AG08395 (cell line): ENCODE measurements around the gene CALCA.
"Not testable (repeated sequence)": the region's sequence is repeated elsewhere in the genome, so short reads cannot be mapped to it uniquely, and the experiment has no call there.

ENCODE experiments used
- DNase-seq: peaks from one replicate; pipeline ENCODE4 v3.0.0; 2012; ENCODE audit warnings: mixed read lengths, low spot score

The CALCA gene, protein sequence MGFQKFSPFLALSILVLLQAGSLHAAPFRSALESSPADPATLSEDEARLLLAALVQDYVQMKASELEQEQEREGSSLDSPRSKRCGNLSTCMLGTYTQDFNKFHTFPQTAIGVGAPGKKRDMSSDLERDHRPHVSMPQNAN

GRCh38 chr11:14971865-14972580, at the start of gene CALCA:
TSS of gene CALCA (minus strand) at chr11:14972351. CDS start at chr11:14971192, 1,159 bp downstream.
- DNase-seq, result no peak

DNA sequence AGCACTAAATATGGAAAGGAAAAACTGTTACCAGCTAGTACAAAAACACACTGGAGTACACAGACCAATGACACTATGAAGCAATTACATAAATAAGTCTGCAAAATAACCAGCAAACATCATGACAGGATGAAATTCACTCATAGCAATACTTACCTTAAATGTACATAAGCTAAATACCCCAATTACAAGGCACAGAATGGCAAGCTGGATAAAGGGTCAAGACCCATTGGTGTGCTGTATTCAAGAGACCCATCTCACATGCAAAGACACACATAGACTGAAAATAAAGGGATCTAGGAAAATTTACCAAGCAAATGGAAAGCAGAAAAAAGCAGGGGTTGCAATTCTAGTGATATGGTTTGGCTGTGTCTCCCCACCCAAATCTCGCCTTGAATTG, 44.0 kb upstream of the CALCA start:
- no peak for DNase-seq

DNA sequence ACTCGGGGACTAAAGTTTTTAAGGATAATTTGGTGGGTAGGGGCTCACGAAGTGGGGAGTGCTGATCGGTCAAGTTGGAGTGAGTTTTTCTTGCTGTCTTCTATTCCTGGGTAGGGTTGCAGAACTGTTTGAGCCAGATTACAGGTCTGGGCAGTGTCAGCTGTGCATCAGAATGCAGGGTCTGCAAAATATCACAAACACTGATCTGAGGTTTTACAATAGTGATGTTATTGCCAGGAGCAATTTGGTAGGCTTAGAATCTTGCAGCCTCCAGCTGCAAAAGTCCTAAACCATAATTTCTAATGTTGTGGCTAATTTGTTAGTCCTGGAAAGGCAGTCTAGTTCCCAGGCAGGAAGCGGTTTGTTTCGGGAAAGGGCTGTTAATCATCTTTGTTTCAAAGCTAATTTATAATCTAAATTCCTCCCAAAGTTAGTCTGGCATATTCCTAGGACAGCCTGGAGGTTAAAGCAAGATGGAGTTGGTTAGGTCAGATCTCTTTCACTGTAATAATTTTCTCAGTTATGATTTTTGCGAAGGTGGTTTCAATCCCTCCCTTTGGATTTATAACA, 39.7 kb upstream of the CALCA start:
- DNase-seq, result no peak

DNA sequence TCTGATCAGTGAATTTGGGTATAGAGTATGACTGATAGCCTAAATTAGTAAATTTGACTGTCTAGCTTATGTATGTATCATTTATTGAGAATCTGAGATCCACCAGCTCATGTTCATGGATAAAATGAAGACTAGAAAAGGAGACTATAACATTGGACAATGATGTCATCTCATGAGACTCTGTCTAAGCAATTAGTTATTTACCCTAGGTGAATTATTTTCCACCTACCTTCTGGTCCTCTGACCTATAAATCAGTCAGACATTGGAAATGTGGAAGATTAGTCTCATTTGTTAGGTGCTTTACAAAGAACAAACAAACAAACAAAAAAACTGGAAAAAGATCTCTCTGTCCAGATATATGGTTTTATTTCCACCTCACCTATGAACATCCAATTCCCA, 38.7 kb upstream of the CALCA start:
- no peak for DNase-seq

GRCh38 chr11:15006139-15006759, 34.1 kb upstream of the CALCA start:
- DNase-seq, result peak; percentile 8

DNA sequence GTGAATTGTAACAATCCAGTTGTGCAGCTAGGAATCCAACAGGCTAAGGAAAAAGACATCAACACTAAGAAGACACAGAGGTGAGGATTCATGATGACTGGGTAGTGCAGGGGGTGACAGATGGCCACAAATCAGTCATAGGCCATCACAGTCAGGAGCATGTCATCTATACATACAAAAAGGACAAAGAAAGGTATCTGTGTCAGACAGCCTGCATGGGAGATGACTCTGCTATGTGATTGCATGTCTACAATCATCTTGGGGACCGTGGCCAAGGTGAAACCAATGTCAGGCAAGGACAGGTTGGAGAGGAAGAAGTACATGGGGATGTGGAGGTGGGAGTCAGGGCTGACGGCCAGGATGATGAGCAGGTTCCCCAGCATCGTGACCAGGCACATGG, 16.0 kb upstream of the CALCA start:
- not testable (repeated sequence) for DNase-seq

GRCh38 chr11:14981507-14981906, 9.4 kb upstream of the CALCA start:
- DNase-seq, result no peak

GRCh38 chr11:14980854-14981253, 8.7 kb upstream of the CALCA start:
- peak; percentile 63 for DNase-seq

- DNase-seq, result no peak
Measured at GRCh38 chr11:14977101-14977880, 5.1 kb upstream of the CALCA start.

- DNase-seq, result no peak
Measured at GRCh38 chr11:14975252-14975587, 3.1 kb upstream of the CALCA start.

DNA sequence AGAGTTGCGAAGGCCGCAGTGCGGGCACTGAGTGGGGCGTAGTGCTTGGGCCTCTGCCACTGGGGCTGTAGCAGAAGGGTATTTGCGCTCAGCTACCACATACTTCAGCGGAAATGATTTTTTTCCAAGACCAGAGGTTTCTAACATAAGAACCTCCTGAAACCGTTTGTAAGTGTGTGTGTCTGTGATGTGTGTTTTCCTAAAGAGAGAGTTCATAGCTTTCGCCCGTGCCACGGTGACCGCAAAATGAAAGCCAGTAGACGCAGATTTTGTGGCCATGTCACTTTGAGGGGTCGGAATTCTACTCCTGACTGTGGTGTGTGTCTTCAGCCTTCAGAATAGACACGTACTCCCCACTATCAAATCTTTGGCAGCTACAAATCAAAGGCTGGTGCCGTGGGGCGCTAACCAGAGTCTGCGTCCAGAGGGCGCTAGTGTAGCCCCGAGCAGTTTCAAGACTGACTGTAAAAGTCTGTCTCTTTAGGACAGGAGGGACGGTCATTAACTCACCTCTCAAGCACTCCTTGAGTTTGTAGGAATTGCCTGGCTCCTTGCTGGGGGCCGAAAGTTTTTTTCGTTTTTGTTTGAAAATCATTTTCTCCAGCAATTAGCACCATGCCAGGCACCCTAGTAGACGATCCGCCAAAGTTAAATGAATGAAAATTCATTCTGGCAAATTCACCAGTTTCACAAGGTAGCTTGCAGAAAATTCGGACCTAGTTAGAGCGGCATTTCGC, 2.5 kb upstream of the CALCA start:
- DNase-seq, result no peak

DNA sequence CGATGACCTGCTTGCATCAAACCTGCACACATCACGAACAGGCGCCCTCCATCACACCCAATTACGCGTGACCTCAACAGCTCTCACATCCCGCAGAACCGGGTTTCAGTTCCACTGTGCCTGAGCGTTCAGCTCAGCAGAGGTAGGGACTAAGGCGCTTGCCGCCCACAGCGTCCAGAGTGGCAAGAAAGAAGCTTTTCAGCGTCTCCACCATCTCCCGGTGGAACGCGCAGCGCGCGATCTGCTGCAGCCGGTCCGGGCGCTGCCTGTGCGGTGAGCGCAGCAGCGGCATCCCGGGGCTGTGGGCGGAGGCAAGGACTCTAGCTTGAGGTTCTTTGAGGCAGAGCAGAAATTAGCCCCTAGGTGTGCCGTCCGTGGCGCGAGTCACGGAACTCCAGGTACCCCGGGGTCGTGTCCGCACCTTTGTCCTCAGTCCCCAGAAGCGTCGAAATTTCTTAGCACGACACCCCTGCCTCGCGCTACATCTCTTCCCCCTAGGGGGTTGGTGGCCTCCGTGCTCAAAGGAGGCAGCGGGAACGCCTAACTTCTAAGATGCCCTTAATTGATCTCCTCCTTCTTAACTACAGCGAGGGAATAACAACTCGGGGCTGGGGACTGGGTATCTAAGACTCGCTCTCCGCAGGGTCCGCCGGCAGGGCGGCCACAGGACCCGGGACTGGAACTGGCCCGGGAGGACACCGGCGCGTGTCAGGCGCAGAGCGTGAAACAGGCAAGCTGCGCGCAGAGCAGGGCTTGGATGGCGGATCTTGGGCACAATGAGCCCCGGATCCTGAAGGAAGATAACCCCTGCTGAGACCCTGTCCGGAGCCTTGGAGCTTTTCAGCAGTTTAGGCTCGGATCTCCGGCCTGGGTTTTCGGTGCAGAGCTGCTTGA, 1.7 kb upstream of the CALCA start:
- no peak for DNase-seq

DNA sequence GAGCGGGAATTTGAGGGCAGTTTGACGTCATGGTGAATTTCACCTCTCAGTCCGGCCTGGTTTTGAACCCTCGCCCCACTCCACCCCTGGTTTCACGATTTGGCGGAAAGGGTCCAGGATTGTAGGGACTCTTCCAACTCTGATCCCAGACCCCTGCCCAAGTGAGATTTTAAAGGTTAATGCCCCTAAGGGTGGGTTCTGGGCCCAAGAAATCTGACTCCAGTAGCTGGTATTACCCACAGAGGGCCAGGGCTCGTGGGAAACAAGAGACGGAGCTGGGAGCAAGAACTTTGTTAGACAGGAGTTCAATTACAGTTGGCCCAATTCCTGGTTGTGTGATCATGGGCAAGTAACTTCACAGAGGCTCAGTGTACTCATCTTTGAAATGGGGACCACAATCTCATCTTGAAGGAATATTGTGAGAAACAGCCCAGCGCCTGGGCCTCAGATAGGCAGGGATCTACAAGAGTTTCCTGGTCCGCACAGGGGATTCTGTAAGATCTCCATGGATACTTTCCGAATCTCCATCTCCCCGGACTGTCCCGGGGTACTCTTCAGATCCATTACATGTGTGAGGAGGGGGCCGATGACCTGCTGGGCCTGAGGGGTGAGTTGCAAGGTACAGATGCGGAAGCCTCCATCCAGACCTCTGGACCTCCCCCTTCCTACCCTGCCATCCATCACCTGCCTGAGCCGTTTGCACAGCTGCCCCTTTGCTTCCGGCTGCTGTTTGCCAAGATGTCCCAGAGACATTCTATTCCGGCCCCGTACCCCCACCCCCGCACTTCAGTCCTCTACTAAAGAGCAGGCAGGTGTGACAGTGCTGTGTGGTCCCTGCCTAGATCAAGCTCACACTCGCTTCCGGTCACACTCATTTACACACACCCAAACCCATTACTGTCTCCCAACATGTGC, 687 bp upstream of the CALCA start:
- DNase-seq, result no peak

- DNase-seq, result no peak
Measured at GRCh38 chr11:14969901-14970323, 2.2 kb downstream of the CALCA start.

DNA sequence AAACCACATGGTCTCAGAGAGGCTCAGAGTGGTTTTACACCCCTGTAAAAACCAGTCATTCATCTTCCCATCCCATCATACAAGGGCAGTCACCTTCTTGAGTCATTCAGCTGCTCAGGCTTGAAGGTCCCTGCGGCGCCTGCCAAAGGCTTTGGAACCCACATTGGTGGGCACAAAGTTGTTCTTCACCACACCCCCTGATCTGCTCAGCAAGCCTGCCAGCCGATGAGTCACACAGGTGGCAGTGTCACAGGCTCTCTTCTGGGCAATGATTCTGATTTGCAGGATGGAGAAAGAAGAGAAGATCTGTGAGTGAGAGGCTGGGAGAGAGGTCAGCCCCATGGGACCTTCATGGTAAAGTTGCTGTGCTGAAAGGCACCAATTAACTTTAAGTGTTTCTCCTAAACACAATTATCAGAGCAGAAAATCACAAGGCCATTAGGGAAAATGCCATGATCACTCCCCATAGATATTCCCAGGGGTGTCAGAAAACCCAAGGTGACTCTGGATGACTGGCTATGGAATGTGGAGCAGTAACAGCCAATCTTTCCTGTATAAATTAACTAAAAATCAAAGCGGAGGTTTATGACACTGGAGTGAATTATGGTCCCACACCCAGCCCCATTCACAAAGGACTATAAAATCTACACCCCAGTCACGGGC, 4.4 kb downstream of the CALCA start:
- DNase-seq, result no peak

- DNase-seq, result no peak
Measured at GRCh38 chr11:14956111-14956510, 16.0 kb downstream of the CALCA start.

DNA sequence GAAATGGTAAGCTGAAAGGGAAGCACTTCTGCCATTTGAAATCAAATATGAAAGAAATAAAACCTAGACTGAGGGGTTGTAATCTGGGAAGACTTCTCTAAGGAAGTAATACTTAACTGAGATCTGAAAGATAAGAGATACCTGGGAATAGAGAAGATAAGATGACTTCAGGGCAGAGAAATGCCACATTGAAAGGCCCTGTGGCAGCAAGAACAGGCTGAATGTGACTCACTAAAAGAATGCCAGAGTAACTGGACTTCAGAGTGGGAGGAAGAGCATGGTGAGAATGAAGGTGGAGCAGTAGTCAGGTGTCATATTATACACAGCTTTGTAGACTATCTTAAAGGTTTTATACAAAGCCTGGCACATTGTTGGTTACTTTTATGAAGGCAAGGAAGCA, 17.6 kb downstream of the CALCA start:
- no peak for DNase-seq

DNA sequence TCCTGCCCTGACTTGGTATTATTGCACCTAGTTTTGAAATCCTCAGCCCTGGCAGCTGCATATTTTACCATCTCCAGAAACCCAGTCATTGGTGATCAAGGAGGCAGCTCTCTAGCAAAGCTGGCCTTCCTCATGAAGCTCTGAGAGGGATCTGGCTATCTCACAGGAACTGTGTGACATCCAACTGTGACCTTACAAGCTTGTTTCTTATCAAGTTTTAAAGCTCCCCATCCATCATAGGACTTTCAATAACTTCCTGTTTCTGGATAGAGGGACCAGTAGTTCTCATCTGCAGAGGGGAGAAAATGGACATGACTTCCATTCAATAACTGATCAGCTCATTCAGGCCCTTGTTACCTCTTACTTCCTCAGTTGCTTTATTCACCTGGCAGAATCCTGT, 18.2 kb downstream of the CALCA start:
- no peak for DNase-seq
